Uterus (tissue), 2 donors: ENCODE measurements around the gene GRK2.
"Not testable (repeated sequence)": the region's sequence is repeated elsewhere in the genome, so short reads cannot be mapped to it uniquely, and the experiment has no call there.

Experiments
- CTCF ChIP-seq, 4 experiments: fragments of 200-600 bp in 2 of 4; fragments of 450-650 bp in 2 of 4; sonication (generic) in 2 of 4; IDR thresholded peaks; one replicate each; pipeline ENCODE4 v1.5.1; 2016 to 2019; ENCODE audit warnings: antibody characterized with exemption in 4 of 4, mild to moderate bottlenecking in 2 of 4, moderate library complexity in 1 of 4
- POLR2A ChIP-seq, 2 donors: fragments of 450-650 bp; IDR thresholded peaks; one replicate each; pipeline ENCODE4 v1.6.1; 2016; ENCODE audit warnings: antibody characterized with exemption in 2 of 2, mild to moderate bottlenecking in 1 of 2, moderate library complexity in 1 of 2

DNA sequence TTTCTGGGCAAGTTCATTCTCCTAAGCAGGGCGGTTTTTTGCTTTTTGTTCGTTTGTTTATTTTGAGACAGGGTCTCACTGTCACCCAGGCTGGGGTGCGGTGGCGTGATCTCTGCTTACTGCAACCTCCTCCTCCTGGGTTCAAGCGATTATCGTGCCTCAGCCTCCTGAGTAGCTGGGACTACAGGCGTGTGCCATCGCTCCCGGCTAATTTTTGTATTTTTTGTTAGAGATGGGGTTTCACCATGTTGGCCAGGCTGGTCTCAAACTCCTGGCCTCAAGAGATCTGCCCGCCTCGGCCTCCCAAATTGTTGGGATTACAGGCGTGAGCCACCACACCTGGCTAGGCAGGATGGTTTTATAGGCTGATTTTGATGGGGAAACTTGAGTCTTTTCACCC, 52.6 kb downstream of the GRK2 start:
- TF ChIP-seq CTCF, POLR2A (IDR thresholded peaks at IDR 0.05): not testable (repeated sequence)
